Fibroblast of skin of right biceps (primary cell): ENCODE measurements around the gene PEX16.

Experiments used
- DNase-seq: peaks from one replicate; pipeline ENCODE4 v3.0.0-alpha.2; 2013

PEX16 gene

DNA sequence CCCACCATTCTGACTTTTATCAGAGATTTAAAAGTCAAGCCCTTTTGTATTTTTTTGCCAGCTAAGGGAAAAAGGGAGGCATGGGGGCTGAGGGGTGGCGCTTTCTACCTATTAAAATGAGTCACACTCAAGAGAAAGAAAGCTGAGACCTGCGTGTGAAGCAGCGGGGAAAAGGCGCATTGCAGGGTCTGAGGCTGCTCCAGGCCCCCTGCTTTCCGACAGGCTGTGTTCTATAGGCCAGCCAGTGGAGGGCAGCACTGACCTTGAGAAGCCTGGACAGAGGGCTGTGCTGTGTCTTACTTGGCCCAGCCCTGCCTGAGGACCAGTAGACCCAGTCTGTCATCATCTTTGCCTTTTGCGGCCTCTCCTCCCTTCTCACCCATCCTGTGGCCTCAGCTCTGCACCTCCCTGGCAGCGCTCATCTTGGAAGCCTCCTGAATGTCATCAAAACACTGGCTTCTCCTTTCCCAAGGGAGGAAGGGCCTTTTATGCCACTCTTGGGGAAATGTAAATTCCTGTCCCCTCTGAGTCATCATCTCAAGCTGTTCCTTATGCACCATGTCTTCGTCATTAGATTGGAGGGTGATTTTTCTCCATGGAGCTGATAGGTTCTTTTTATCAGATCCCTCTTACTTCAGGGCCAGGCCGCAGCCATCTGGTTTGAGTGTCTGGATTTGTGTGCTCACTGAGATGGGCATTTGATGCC, 44.9 kb downstream of the PEX16 start:
- DNase-seq, result peak; percentile 87

DNA sequence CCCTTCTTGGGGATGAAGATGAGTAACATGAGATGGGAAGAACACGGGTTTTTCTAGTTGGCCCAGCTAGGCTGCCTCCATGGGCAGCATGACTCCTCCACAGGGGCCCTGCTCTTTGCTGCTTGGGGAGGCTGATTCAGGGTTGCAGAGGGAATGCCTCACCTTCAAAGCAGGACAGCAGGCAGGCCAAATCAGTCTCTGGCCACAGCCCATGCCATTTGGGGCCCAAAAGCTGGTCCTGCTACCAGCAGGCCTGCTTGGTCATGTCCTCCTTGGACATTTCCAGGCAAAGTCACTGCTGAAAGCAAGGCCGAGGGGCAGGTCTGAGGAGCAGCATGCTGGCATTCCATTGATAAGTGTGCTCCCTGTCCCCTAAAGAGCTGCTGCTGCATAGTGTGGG, 46.0 kb downstream of the PEX16 start:
- DNase-seq, result no peak

DNA sequence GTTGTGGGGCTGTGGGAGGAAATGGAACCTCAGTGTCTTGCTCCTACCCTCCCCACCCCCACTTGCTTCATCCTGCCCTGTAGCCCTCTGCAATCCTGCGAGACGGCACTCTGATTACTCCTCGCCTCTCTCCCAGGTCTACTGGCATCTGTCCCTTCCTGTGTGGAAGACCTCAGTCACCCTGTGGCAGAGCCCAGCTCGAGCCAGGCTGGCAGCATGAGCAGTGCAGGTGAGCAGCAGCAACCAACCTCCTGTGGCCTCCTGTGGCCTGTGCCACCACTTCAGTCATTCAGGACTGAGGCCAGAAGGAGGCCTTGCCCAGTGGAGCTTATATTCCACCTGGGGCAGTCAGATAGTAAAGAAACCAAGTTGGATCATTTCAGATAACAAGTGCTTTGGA, 47.0 kb downstream of the PEX16 start:
- DNase-seq, result no peak

DNA sequence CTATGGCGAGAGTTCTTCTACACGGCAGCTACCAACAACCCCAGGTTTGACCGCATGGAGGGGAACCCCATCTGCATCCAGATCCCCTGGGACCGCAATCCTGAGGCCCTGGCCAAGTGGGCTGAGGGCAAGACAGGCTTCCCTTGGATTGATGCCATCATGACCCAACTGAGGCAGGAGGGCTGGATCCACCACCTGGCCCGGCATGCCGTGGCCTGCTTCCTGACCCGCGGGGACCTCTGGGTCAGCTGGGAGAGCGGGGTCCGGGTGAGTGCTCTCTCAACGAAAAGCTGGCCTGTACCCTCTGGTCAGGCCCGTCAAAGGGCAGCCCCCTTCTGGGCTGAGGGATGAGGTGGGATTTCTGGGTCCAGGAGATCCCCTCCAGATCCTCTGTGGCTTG, 48.1 kb downstream of the PEX16 start:
- no peak for DNase-seq

DNA sequence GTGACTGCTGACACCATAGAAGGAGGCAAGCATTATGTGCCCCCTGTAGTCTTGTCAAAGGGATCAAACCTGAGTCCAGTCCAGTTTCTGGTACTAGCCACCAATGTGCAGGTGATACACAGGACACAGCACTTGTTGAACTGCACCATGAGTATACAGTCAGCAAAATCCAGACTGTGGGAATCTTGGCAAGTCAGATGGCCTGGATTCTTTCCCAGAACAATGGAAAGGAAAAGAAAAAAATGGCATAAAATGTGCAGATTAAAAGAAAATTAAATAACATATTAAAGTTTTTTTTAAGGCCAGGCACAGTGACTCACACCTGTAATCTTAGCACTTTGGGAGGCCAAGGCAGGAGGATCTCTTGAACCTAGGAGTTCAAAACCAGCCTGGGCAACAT, 53.6 kb downstream of the PEX16 start:
- no peak for DNase-seq

DNA sequence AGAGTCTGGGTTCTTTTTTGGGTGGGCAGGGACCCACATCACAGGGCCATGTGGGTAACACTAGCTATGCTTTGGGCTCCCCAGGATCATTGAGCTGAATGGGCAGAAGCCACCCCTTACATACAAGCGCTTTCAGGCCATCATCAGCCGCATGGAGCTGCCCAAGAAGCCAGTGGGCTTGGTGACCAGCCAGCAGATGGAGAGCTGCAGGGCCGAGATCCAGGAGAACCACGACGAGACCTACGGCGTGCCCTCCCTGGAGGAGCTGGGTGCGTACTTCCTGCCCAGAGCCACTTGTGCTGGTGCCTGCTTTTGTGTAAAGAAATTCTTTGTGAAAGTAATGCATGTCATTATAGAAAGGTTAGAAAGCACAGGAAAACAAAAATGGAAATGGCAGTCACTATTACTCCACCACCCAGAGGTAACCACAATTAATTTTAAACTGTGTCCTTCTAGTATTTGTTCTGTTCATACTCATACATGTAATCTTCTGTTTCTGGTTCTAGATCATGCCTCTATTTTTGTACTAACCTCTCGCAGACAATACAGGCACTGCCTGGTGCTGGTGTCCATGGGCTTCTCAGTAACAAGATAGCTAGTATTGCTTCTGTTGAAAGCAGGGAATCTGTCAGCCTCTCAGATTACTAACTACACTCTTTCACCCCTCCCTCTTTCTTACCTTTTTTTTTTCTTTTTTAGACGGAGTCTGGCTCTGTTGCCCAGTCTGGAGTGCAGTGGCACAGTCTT, 56.7 kb downstream of the PEX16 start:
- no peak for DNase-seq

DNA sequence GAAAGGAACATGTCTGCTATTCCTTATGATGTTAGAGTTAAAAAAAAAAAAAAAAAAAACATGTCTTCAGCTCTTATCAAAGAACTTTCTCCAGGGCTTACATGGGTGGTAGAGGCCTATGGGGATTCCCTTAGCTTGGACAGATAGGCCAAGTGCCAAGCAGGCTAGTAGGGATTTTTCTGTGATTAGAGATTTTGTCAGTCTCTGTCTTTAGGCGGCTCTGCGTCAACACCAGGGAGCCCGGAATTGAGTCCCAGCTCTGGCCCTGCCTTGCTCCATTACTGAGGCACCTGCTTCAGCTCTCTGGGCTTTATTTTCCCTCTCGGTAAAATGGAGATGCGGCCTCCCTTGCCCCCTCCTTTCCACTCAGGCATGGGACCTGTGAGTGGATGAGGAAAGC, 57.3 kb downstream of the PEX16 start:
- no peak for DNase-seq
